ENCODE results near the gene CCDC69.
A peak's percentile ranks its signal among the peaks of the same experiment; 100 is the strongest.
"Not testable (repeated sequence)": the region's sequence is repeated elsewhere in the genome, so short reads cannot be mapped to it uniquely, and the experiment has no call there.

Gene CCDC69, protein sequence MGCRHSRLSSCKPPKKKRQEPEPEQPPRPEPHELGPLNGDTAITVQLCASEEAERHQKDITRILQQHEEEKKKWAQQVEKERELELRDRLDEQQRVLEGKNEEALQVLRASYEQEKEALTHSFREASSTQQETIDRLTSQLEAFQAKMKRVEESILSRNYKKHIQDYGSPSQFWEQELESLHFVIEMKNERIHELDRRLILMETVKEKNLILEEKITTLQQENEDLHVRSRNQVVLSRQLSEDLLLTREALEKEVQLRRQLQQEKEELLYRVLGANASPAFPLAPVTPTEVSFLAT

GRCh38 chr5:151223447-151224264 is at the start of gene CCDC69:
Gene CCDC69, minus strand, starts transcription at chr5:151224092. Its CDS starts 122 bp downstream, at chr5:151223970.
- peak; percentile 51 for DNase-seq

- DNase-seq: no peak
These were observed 47.4 kb upstream of the CCDC69 start for GRCh38 chr5:151271336-151271735.

DNA sequence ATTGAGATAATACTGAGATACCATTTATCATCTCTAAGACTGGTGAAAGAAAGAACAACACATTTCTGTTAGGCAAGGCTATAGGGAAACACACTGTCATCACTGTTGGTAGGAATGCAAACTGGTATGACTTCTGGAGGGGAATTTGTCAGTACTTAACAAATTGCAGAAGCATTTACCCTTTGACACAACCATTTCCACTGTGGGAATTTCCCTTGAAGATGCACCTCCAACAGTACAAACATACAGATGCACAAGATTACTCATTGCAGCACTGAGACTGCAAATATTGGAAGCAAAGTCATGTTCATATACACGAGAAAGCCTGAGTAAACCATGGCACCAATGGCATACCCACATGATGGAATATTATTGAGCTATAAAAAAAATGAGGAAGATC is 46.7 kb upstream of the CCDC69 start:
- no peak for DNase-seq

DNA sequence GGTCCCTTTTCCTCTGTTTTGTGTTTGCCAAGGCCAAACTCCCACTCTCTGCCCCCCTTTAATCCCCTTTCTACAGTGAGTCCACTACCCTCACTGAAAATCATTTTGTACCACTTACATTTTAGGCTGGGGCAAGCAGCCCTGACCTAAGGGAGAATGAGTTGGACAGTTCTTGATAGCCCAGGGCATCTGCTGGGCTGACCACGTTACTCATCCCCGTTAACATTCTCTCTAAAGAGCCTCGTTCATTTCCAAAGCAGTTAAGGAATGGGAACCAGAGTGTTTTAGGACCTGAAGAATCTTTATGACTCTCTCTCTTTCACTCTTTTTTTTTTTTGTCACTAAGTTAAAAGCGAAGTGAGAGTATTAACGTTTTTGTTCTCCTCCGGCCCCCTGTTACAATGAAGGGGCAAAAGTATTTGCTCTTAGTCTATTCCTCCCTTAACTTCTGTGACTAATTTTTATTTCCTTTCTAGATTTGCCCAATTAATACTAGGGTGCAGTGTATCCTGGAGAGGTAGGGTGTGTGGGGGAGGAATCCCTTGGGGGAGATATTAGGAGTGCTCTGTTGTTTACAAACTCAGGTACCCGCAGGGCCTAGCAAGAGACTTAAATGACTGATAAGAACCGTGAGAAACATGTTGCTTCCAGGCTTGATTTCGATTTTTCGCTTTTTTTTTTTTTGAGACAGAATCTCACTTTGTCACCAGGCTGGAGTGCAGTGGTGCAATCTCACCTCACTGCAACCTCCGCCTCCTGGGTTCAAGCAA is 43.8 kb upstream of the CCDC69 start:
- no peak for DNase-seq

GRCh38 chr5:151264113-151264512 is 40.2 kb upstream of the CCDC69 start:
- peak; percentile 45 for DNase-seq

- no peak for DNase-seq
These were observed 38.6 kb upstream of the CCDC69 start for GRCh38 chr5:151262532-151262931.

DNA sequence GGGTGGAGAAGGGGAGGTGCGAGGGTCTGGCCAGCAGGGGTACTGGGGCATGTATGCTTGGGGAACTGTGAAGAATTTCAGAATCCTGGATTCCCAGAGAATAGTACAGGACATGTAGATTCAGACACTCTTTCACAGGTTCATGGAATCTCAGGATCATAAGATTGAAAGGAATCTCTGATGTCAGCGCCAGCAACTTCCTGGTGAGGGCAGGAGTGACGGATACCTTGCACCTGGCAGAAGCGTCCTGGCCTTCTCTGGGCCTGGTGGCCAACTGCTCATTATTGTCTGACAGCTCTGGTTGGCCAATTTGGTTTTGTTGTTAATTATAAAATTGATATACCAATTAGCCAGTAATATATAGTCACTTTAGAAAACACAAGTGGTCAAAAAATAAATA is 36.0 kb upstream of the CCDC69 start:
- no peak for DNase-seq

DNA sequence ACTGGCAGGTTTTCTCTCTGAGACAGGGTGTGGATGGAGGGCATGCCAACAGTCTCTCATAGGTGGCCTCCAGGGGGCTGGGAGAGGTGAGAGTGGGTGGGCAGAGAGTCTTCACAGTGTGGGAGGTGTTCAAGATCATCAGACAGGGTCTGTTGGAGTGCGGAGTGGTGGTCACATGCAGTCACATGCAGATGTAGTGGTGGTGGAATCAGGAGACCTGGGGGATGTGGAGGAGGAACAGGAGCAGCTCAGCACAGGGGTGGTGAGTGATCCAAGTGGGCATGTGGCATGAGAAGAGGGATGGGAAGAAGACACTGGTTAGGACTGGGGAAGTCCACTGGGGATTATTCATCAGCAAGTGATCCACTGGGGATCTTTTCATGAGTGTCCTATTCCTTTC is 34.9 kb upstream of the CCDC69 start:
- DNase-seq: no peak

DNA sequence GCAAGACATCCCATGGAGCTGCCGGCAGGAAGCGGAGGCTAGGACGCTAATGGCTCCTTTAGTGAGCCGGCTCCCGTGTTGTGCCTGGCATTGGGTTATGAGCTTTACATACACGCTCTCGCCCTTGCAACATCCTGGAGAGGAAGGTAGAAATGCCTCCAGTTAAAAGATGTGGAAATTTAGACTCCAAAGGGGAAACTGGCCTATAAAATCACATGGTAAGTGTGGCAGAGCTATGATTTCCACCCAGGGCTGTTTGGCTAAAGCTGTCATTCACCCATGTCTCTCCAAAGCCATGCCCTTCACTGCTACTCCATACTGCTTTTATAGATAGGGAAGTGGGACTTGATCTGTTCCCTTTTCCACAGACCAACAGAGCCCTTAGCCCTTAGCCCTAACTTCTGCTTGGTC is 34.3 kb upstream of the CCDC69 start:
- no peak for DNase-seq

DNA sequence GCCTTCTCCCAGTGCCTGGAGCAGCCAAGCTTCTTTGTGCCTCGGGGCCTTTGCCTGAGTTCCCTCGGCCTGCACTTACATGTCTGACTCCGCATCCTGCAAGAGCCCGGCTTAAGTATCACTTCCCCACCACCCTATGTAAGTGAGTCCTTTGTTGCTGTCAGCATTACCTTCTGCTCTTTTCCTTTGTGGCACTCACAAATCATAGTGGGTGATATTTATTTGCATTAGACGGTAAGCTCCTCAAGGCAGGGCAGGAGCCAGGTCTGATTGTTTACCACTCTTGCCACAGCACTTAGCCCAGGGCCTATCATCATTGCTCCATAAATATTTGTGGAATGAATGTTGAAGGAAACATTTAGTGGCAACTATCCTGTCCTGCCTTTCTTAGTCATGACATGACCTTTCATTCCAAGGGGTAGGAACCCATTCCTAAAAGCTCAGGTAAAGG is 33.9 kb upstream of the CCDC69 start:
- DNase-seq: no peak

GRCh38 chr5:151255621-151256286 is 31.9 kb upstream of the CCDC69 start:
- DNase-seq: no peak

GRCh38 chr5:151254990-151255389 is 31.1 kb upstream of the CCDC69 start:
- DNase-seq: not testable (repeated sequence)

- DNase-seq: no peak
These were observed 30.7 kb upstream of the CCDC69 start for GRCh38 chr5:151254556-151254955.

DNA sequence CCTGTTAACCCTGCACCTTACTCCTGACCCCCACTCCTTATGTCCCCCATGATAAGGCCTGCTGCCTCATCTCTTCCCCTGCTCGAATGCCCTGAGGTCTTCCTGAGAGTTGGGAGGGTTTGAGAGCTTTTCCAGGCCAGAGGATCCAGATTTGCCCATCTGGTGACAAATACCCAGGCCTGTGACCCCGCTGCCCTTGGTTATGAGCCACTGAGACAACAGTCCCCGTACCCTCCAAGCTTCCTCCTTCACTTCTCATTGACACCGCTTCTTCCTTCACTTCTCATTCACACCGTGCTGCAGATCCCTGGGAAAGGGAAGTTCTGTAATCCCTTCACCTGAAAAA is 29.7 kb upstream of the CCDC69 start:
- DNase-seq: no peak

DNA sequence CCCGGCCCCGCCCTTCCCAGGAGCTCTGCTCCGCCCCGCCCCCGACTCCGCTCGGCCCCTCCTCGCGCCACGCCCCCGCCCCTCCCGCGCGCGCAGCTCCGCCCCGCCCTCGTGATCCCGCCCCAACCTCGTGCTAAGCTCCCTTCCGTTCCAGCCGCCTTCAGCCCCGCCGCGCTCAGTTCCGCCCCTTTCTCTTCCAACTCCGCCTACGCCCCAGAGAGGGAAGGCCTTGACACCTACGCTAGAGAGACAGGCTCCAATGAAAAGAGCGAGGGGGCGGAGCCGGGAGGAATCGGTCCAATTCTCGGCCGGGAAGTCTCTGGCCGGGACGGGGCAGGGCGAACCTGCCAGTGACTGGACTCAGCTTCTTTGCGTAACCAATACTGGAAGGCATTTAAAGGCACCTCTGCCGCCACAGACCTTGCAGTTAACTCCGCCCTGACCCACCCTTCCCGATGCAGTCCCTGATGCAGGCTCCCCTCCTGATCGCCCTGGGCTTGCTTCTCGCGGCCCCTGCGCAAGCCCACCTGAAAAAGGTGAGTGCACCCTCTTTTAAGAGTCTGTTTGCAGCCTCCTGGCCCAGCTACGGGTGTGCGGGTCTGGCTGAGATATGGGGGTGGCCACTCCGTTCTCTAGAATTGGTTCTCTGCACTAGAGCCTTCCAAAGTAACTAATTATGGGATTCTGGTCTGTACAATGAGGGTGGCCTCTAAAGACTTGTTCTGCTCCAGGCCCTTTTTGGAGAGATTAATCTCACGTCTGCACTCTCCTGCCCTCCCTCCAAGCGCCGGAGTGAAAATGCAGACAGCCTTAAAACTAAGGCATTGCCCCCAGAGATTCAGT is 29.1 kb upstream of the CCDC69 start, which contains the start of gene GM2A:
Gene GM2A (plus strand): TSS at position 424 of the 843 bp plus-strand sequence. CDS start 32 bp downstream, at position 456.
- DNase-seq: peak; percentile 99

DNA sequence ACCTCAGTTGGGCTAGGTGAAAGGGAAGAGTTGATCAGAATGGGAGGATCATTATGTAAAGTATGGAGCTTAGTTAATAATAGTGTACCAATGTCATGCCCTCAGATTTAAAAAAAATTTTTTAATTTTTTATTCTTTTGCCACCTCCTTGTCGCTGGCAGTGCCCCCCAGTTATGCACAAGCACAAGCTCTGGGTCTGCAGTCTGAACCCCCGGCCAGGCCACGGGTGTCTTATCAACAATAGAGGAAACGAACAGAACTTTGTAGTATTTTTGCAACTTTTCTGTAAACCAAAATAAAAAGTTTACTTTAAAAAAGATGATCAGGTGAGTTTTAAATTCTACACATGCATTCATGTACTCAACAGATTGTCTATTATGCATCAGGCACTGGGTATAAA is 27.7 kb upstream of the CCDC69 start:
- DNase-seq: no peak

GRCh38 chr5:151251001-151251551 is 27.2 kb upstream of the CCDC69 start:
- DNase-seq: peak; percentile 47

DNA sequence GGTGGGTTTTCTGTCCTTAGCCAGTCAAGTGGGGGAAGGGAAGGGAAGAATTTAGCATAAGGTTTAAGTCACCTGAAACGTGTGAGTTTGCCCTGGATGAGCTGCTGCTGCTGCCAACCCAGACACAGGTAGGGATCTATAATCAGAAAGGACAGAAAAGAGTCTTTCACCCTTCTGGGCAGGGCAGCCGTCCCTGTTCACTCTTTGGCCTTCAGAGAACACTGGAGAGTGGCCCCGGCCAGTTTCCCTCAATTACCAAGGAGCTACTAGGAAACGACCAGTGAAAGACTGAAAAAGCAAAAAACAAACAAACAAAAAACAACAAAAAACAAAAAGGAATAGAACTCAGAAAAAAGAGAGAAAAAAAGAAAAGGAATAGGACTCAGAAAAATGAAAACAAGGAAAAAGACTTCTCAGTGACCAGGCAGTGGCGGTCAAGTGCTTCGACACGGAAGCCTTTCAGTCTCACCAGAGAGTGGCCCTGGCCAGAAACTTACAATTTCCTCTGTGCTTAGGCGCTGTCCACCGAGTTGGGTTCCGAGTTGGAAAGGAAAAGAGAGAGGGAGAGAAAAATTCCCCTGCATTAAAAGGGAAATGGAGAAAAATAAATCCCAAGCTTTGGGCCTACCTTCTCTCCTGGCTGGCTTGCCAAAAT is 26.6 kb upstream of the CCDC69 start:
- no peak for DNase-seq

- DNase-seq: no peak
These were observed 25.4 kb upstream of the CCDC69 start for GRCh38 chr5:151249281-151249680.

DNA sequence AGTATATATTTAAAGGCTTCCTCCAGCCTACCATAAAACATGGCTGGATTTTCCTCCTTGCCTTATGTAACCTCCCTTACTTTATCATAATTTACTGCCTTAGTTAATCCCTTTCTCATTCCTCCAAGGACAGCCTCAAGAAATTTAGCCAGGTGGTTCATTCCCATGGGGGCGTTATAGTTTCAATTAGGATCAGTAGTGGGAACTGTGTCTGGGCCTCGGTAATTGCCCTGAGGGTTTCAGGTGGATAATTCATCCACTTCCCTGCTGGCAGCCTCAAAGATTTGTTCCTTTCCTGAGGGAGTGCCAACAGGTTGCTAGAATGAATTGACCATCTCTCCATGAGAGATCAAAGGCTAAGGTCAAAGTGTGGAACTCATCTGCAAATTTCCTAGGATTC is 24.8 kb upstream of the CCDC69 start:
- DNase-seq: no peak

DNA sequence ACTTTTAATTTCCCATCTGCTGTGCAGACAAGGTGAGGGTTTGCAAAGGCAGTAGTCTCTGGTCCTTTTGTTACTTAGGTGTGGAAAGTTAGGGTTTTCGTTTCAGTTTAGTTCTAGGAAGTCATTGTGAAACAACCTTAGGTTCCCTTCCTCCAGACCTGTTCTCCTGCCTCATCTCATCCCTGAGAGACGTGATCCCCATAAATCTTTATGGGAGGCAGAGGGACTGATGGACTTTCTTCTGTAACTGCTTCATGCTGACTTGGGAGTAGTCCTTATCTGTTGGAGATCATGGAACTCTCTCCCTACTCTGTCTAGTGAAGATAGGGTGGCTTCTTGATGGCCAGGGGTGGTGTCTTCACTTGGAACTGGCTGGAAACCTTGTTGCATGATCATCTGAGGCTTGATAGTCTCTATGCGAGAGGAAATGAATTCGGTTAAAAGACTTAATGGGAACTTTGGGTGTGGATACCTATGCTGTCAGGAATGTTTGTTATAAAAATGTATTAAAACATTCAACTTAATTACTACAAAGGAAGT is 21.9 kb upstream of the CCDC69 start:
- DNase-seq: no peak

All from stimulated activated CD4-positive, alpha-beta T cell treated with anti-CD3 and anti-CD28 coated beads, Interleukin-1b, Interleukin-23, amount 100 ng/mL, for 48 hours (primary cell).